Measurements from ENCODE around the gene ASB6. TPM values are rescaled to one million over a fixed set of nuclear protein-coding genes. Genes with fewer than 3 reads are reported as not detected.

Gene ASB6
- 23.2 to 25.0 TPM (median 24.4 TPM) in 5 replicates for total RNA-seq (2022; extraction: Qiagen RNA extraction)

GRCh38 chr9:129641750-129642585, at the start of gene ASB6:
Gene ASB6, minus strand, starts transcription at chr9:129642151. Its CDS starts 152 bp downstream, at chr9:129641999.

GRCh38 chr9:129665389-129665775, 23.4 kb upstream of the ASB6 start, which contains the start of gene PRRX2:
Gene PRRX2, plus strand, starts transcription at chr9:129665647. Its CDS starts 221 bp downstream, at chr9:129665868.

GRCh38 chr9:129626079-129626624, 15.8 kb downstream of the ASB6 start, which contains the start of gene NTMT1:
Gene NTMT1, plus strand, starts transcription at chr9:129626163. Its CDS starts 6,541 bp downstream, at chr9:129632704.

GRCh38 chr9:129620669-129621295, 21.2 kb downstream of the ASB6 start, which contains the start of gene C9orf50:
Gene C9orf50, minus strand, starts transcription at chr9:129621101. Its CDS starts 527 bp downstream, at chr9:129620574.

Other genes starting within 250 kb of the ASB6 start
- gene C9orf50, start 21.1 kb downstream of the ASB6 start, total RNA-seq (2022; extraction: Qiagen RNA extraction) = 0.08 TPM in 1 of 5 replicates, not detected in the others
- gene NTMT1, start 16.0 kb downstream of the ASB6 start, total RNA-seq (2022; extraction: Qiagen RNA extraction) = 85.6 to 101 TPM (median 90.1 TPM) in 5 replicates
- 4.7 to 11.6 TPM (median 10.1 TPM) in 5 replicates for gene PRRX2, start 23.5 kb upstream of the ASB6 start, total RNA-seq (2022; extraction: Qiagen RNA extraction)
- 149 to 184 TPM (median 164 TPM) in 5 replicates for gene PTGES, start 110.9 kb upstream of the ASB6 start, total RNA-seq (2022; extraction: Qiagen RNA extraction)
- gene TOR1B, start 161.0 kb upstream of the ASB6 start, total RNA-seq (2022; extraction: Qiagen RNA extraction) = 21.1 to 26.7 TPM (median 24.2 TPM) in 5 replicates
- 57.3 to 64.4 TPM (median 62.1 TPM) in 5 replicates for gene TOR1A, start 182.0 kb upstream of the ASB6 start, total RNA-seq (2022; extraction: Qiagen RNA extraction)
- gene C9orf78, start 193.1 kb upstream of the ASB6 start, total RNA-seq (2022; extraction: Qiagen RNA extraction) = 46.5 to 54.9 TPM (median 48.5 TPM) in 5 replicates
- 4.1 to 6.1 TPM (median 5.5 TPM) in 5 replicates for gene USP20, start 193.3 kb upstream of the ASB6 start, total RNA-seq (2022; extraction: Qiagen RNA extraction)